C4-2B (cell line): ENCODE data around the gene FNDC3B.

Experiments
- H3K27ac ChIP-seq: fragments of 450-650 bp; 2 replicates; pipeline ENCODE4 v1.5.1; 2017
- ZFX ChIP-seq: fragments of 450-650 bp; IDR thresholded peaks from 2 replicates; pipeline ENCODE4 v1.6.1; 2017
- TF ChIP-seq, protein P1 (sequence below): fragments of 450-650 bp; conservative IDR thresholded peaks from 2 replicates; pipeline ENCODE4 v1.5.1; 2017; ENCODE audit warnings: mild to moderate bottlenecking

The FNDC3B gene

DNA sequence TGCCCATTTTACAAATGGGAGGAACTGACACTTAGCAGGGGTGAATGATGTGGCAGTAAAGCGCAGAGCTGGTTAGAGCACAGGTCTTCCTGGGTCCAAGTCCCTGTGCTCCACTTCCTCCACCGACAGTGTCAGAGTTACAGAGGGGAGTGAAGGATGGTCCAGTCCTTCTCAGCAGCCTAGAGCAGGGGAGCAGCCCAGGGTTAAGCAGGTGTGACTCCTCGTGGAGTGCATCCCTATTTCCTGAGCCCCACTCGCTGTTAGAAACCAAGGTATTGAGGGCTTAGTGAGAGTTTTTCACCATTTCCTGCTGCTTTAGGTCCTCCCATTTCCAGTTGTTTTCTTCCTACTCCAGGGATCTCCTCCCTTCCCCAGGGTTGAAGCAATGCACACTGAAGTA lies 333.5 kb downstream of the FNDC3B start:
- TF ChIP-seq ZFX, result no peak
- TF ChIP-seq, protein P1, sequence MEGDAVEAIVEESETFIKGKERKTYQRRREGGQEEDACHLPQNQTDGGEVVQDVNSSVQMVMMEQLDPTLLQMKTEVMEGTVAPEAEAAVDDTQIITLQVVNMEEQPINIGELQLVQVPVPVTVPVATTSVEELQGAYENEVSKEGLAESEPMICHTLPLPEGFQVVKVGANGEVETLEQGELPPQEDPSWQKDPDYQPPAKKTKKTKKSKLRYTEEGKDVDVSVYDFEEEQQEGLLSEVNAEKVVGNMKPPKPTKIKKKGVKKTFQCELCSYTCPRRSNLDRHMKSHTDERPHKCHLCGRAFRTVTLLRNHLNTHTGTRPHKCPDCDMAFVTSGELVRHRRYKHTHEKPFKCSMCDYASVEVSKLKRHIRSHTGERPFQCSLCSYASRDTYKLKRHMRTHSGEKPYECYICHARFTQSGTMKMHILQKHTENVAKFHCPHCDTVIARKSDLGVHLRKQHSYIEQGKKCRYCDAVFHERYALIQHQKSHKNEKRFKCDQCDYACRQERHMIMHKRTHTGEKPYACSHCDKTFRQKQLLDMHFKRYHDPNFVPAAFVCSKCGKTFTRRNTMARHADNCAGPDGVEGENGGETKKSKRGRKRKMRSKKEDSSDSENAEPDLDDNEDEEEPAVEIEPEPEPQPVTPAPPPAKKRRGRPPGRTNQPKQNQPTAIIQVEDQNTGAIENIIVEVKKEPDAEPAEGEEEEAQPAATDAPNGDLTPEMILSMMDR, result no peak
- H3K27ac ChIP-seq, result no peak overlapping the region

GRCh38 chr3:172373912-172374311 lies 334.5 kb downstream of the FNDC3B start:
- TF ChIP-seq, protein P1, result no peak
- TF ChIP-seq ZFX, result no peak

GRCh38 chr3:172375206-172375850 lies 335.9 kb downstream of the FNDC3B start:
- no peak overlapping the region for H3K27ac ChIP-seq
- TF ChIP-seq, protein P1, result no peak
- TF ChIP-seq ZFX, result no peak

More at GRCh38 chr3:172373912-172374311, 334.5 kb downstream of the FNDC3B start:
- H3K27ac ChIP-seq, result no peak overlapping the region

DNA sequence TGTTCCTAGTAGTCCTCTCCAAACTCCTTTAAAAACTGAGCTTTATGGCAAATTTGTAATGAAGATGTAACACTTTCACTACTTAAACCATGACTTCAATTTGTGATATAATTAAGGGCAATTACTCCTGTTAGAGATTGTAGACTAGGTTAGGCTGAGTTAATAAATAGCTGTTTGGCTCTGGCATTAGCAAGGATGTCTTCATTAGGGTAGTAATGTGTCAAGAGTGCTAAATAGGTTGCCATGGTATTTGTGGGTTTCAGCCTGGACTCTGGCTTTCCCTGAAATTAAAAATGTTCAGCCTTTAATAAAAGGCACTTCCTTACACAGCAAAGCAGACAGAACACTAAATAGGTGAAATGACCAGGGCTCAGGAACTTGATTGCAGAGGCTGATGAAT lies 337.0 kb downstream of the FNDC3B start:
- no peak for TF ChIP-seq ZFX
- TF ChIP-seq, protein P1, result no peak
- no peak overlapping the region for H3K27ac ChIP-seq

- no peak overlapping the region for H3K27ac ChIP-seq
- no peak for TF ChIP-seq ZFX
- TF ChIP-seq, protein P1, result no peak
Observed at GRCh38 chr3:172376881-172377280, 337.5 kb downstream of the FNDC3B start.

- no peak overlapping the region for H3K27ac ChIP-seq
- TF ChIP-seq, protein P1, result no peak
- no peak for TF ChIP-seq ZFX
Observed at GRCh38 chr3:172378439-172378838, 339.1 kb downstream of the FNDC3B start.

GRCh38 chr3:172379372-172379771 lies 340.0 kb downstream of the FNDC3B start:
- TF ChIP-seq, protein P1, result no peak
- no peak for TF ChIP-seq ZFX
- no peak overlapping the region for H3K27ac ChIP-seq
